ENCODE data around the gene PLCG1.

GRCh38 chr20:41151134-41151869 lies 14.0 kb downstream of the PLCG1 start:
- TF ChIP-seq POLR2A (IDR thresholded peaks at IDR 0.05) (no peak), CTCF (IDR thresholded peaks at IDR 0.05) (no peak)

All from body of pancreas (tissue), 4 donors.